Heart left ventricle (tissue), 13 donors: ENCODE results near the gene LYST.

ENCODE experiments used
- CTCF ChIP-seq, 12 donors: fragments of 200-600 bp; sonication (generic) in 4 of 12; IDR thresholded peaks; one replicate each; pipeline versions ENCODE4 v1.5.0 to v1.8.0; 2018 to 2022; ENCODE audit warnings: antibody characterized with exemption in 12 of 12, mild to moderate bottlenecking in 5 of 12
- POLR2A ChIP-seq, 2 donors: fragments of 450-650 bp; IDR thresholded peaks; one replicate each; pipeline ENCODE4 v1.6.1; 2017; ENCODE audit warnings: antibody characterized with exemption in 2 of 2, mild to moderate bottlenecking in 2 of 2, moderate library complexity in 2 of 2
- donor health status: ischemic (EF 13 %, LVEDD 7.1; RV severe dilation, severe dysfunction).
- donor health status: DM: no; HTN: yes; CAD: no.
- donor health status: DM: no; HTN: no; CAD: no.
- donor health status: ischemic (EF 25% LVEDD 6.9; RV normal size, moderate dysfunction).
- donor health status: ischemic (EF 25% LVEDD 5.7; RV mildly dilated, moderate dysfunction).
- donor health status: ischemic (EF 35%, LVEDD 5.7; RV mildly dilated, moderate dysfunction).
- donor health status: nonischemic (EF 11% LVEDD 7.7; RV severe dilation, severe dysfunction).
- donor health status: DM: yes; HTN: yes; CAD: no.
- donor health status: PGD.
- donor health status: ischemic (EF 29% LVEDD 5.4; RV normal size, mild dysfunction).
- donor health status: nonischemic (EF 23%, LVEDD 6.1; RV moderate dilation, normal function).

DNA sequence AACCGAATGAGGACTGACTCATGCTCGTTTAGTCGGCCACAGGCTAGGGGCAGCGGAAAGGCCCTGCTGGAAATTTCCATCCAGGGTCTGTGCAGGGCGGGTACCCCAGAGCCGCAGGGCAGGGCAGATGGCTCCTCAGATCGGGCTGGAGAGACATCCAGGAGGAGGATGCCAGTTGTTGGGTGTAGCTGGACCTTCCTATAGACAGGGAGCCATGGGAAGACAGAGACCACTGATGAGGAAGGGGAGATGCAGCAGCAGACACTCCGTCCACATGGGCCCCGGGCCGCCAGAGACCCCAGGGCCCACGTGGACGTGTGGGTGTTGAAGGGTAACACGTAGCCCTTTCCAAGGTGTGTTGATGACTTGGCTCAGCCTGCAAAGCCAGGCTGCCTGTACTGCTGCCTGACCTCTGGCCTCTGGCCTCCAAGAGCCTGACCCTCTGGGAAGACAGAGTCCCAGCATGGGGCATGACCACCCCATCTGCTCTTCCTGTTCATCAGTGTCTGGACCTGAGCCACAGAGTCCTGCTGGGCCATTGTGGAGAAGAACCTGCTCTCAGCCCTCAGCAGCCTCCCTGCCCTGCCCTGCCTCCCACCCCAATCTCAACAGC, 221.9 kb downstream of the LYST start:
- TF ChIP-seq CTCF (IDR thresholded peaks at IDR 0.05) (no peak), POLR2A (IDR thresholded peaks at IDR 0.05) (no peak)
